Sigmoid colon (tissue), 7 donors: ENCODE results near the gene DSCAML1. TPM values are rescaled to one million over a fixed set of nuclear protein-coding genes. Genes with fewer than 3 reads are reported as not detected.

Experiments
- DNase-seq: peaks from one replicate; pipeline ENCODE4 v3.0.0-alpha.2; 2019
- H3K27ac ChIP-seq, 4 donors: fragments of 200-600 bp; sonication (generic); one replicate each; pipeline ENCODE4 v1.5.1; 2016 to 2019; ENCODE audit warnings: mild to moderate bottlenecking in 1 of 4
- H3K27me3 ChIP-seq, 3 donors: fragments of 200-600 bp; sonication (generic); one replicate each; pipeline ENCODE4 v1.5.1; 2019; ENCODE audit warnings: mild to moderate bottlenecking in 1 of 3
- H3K36me3 ChIP-seq, 4 donors: fragments of 200-600 bp; sonication (generic); one replicate each; pipeline ENCODE4 v1.5.1; 2016 to 2019
- H3K4me1 ChIP-seq, 4 donors: fragments of 200-600 bp; sonication (generic); one replicate each; pipeline ENCODE4 v1.5.1; 2017 to 2019
- H3K4me3 ChIP-seq, 4 donors: fragments of 200-600 bp; sonication (generic); one replicate each; pipeline ENCODE4 v1.5.1; 2017 to 2019; ENCODE audit warnings: mild to moderate bottlenecking in 2 of 4, moderate library complexity in 1 of 4
- H3K9me3 ChIP-seq, 4 donors: fragments of 200-600 bp in 3 of 4; sonication (generic) in 3 of 4; one replicate each; pipeline versions ENCODE4 v1.5.1 to v1.6.1; 2013 to 2019
- EP300 ChIP-seq, 4 donors: sonication (generic); formaldehyde crosslinking; IDR thresholded peaks; one replicate each; pipeline ENCODE4 v1.6.1; 2017; ENCODE audit warnings: antibody characterized with exemption in 4 of 4
- POLR2A ChIP-seq, 2 donors: fragments of 450-650 bp; IDR thresholded peaks; one replicate each; pipeline ENCODE4 v1.6.1; 2016; ENCODE audit warnings: antibody characterized with exemption in 2 of 2, mild to moderate bottlenecking in 2 of 2, moderate library complexity in 2 of 2
- POLR2AphosphoS5 ChIP-seq, 4 donors: sonication (generic); formaldehyde crosslinking; IDR thresholded peaks; one replicate each; pipeline ENCODE4 v1.6.1; 2017; ENCODE audit warnings: antibody characterized with exemption in 4 of 4
- WGBS, 2 donors: extraction: QIAGEN DNeasy Blood & Tissue Kit; methylation state at CpG; one replicate each; pipeline ENCODE4 v1.1.7; 2013; 5-methylcytosine and 5-hydroxymethylcytosine counted together
- intact Hi-C: fragments of 100-400 bp; cut with DNase I; formaldehyde crosslinking; loops from one replicate; pipeline ENCODE4 v1.15.1; 2023
- polyA plus RNA-seq, 3 donors: library from polyadenylated mRNA; stranded (reverse); fragments of 200-250 nt; gene quantifications; one replicate each; pipeline ENCODE4 v1.2.3, GENCODE V29; 2013
- total RNA-seq, 4 donors: library from RNA; depleted of rRNA; stranded (reverse); fragments of >200 nt; gene quantifications; one replicate each; pipeline ENCODE4 v1.1.0, GENCODE V29; 2016
- TF ChIP-seq, protein P1 (sequence below), 4 experiments: fragments of 450-650 bp in 3 of 4; fragments of 200-600 bp in 1 of 4; IDR thresholded peaks; one replicate each; pipeline ENCODE4 v1.5.1; 2016 to 2019; ENCODE audit warnings: antibody characterized with exemption in 4 of 4, mild to moderate bottlenecking in 3 of 4, moderate library complexity in 2 of 4
- donor health status: healthy with polysubstance abuse.
- donor health status: Bipolar disorder and iron deficiency.
- donor health status: healthy.

DSCAML1 gene
- total and polyA plus RNA-seq, 7 donors = under 0.01 to 7.5 (median 1.2) TPM

DNA sequence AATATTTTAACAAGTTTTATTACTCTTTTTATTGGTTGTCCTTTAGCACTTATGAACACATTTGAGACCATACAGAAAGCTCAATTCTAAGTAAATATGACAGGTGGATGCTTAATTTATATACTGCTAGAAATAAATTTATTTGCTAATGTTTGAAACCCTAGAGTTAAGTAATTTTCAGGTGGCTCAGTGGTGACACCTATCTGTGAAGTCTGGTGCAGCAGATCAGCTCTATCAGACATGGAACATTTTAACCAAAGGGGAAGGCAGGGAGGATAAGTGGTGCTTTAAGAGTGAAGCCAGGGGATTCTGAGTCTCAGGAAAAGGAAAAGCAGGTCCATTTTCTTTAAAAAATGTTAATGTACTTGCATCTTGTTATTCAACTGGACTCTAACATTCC, 175.8 kb downstream of the DSCAML1 start:
- no peak for TF ChIP-seq POLR2AphosphoS5 (IDR thresholded peaks at IDR 0.05)
- TF ChIP-seq, protein P1, sequence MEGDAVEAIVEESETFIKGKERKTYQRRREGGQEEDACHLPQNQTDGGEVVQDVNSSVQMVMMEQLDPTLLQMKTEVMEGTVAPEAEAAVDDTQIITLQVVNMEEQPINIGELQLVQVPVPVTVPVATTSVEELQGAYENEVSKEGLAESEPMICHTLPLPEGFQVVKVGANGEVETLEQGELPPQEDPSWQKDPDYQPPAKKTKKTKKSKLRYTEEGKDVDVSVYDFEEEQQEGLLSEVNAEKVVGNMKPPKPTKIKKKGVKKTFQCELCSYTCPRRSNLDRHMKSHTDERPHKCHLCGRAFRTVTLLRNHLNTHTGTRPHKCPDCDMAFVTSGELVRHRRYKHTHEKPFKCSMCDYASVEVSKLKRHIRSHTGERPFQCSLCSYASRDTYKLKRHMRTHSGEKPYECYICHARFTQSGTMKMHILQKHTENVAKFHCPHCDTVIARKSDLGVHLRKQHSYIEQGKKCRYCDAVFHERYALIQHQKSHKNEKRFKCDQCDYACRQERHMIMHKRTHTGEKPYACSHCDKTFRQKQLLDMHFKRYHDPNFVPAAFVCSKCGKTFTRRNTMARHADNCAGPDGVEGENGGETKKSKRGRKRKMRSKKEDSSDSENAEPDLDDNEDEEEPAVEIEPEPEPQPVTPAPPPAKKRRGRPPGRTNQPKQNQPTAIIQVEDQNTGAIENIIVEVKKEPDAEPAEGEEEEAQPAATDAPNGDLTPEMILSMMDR (IDR thresholded peaks at IDR 0.05) = no peak
- no peak for TF ChIP-seq POLR2A (IDR thresholded peaks at IDR 0.05)
- no peak for TF ChIP-seq EP300 (IDR thresholded peaks at IDR 0.05)
- Histone ChIP-seq H3K27ac (no peak overlapping the region), H3K9me3 (peaks cover 0 to 3% (median 0%) of the 10 kb centered on the region in 4 donors), H3K4me3 (no peak overlapping the region), H3K27me3 (no peaks in the 10 kb centered on the region), H3K36me3 (no peaks in the 10 kb centered on the region), H3K4me1 (no peaks in the 10 kb centered on the region)
- intact Hi-C loops = no loop called here
- no peak for DNase-seq

DNA sequence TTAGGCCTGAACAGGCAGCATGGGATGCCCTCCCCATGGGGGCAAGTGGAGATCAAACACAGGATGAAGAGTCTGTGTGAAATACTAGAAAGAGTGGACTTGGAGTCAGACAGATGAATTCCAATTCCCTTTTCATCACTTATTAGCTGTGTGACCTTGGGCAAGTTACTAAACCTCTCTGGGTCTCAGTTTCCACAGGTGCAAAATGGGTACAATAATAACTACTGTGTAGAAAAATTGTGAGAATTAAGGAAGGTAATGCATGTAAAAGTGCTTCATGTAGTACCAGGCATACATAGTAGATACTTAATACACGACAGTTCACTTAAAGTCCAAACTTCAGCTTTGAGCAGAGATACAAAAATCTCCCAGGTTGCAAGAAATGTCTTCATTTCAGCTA, 176.4 kb downstream of the DSCAML1 start:
- no peak for DNase-seq
- Histone ChIP-seq H3K9me3 (peaks cover 0 to 3% (median 0%) of the 10 kb centered on the region in 4 donors), H3K36me3 (no peaks in the 10 kb centered on the region), H3K4me3 (no peak overlapping the region), H3K27ac (no peak overlapping the region), H3K27me3 (no peaks in the 10 kb centered on the region), H3K4me1 (no peaks in the 10 kb centered on the region)
- intact Hi-C loops = no loop called here
- TF ChIP-seq POLR2AphosphoS5 (IDR thresholded peaks at IDR 0.05) (no peak), POLR2A (IDR thresholded peaks at IDR 0.05) (no peak), EP300 (IDR thresholded peaks at IDR 0.05) (no peak)
- TF ChIP-seq, protein P1 (IDR thresholded peaks at IDR 0.05) = no peak
- whole genome bisulfite sequencing, 2 donors = 90 to 95% methylated on average over 1 of the region's 1 CpG

DNA sequence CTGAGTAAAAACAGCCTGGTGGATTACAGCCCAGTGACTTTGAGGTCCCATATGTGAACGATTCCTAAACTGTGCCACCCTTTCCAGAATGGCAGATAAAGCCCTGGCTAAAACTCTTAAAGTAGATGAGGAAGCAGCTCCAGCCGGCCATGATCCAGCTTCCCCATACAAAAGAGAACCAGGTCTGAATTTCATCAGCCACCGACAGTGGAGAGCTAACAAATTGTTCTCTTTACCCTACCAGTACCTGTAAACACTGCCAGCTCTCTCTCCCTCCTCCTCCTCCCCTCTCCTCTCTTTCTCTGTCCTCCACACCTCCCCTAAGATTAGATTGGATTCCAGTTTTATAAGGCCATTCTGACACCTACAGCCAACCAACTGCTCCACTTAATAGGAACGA, 176.9 kb downstream of the DSCAML1 start:
- H3K4me3 ChIP-seq = no peak overlapping the region
- H3K27me3 ChIP-seq = no peaks in the 10 kb centered on the region
- WGBS, 2 donors = 40 to 47% methylated on average over 4 of the region's 4 CpGs
- intact Hi-C loops = no loop called here
- no peaks in the 10 kb centered on the region for H3K36me3 ChIP-seq
- no peaks in the 10 kb centered on the region for H3K4me1 ChIP-seq
- TF ChIP-seq EP300 (IDR thresholded peaks at IDR 0.05) = no peak
- TF ChIP-seq, protein P1 (IDR thresholded peaks at IDR 0.05) = no peak
- H3K27ac ChIP-seq = no peak overlapping the region
- peaks cover 0 to 3% (median 0%) of the 10 kb centered on the region in 4 donors for H3K9me3 ChIP-seq
- DNase-seq = peak; percentile 18

DNA sequence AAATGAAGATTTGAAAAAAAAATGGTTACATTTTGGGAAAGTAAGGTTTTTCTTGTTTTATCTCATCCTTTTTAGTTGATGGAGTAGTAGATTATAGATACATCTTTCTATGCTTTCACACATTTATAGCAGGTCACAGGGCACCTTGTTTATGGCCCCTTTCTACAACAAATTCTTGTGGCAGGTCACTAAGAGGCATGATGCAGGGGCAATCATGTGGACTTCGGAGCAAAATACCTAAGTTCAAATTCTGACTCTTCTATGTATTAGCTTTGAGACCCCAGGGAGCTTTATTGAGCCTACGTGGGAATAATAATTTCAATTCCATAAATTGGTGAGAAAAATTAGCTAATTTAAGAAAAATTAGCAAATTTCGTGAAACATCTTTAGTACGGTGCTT, 177.4 kb downstream of the DSCAML1 start:
- Histone ChIP-seq H3K36me3 (no peaks in the 10 kb centered on the region), H3K4me3 (no peak overlapping the region), H3K4me1 (no peaks in the 10 kb centered on the region), H3K9me3 (peaks cover 0 to 3% (median 0%) of the 10 kb centered on the region in 4 donors), H3K27me3 (no peaks in the 10 kb centered on the region), H3K27ac (no peak overlapping the region)
- DNase-seq = no peak
- TF ChIP-seq, protein P1 (IDR thresholded peaks at IDR 0.05) = no peak
- TF ChIP-seq EP300 (IDR thresholded peaks at IDR 0.05) = no peak
- TF ChIP-seq POLR2A (IDR thresholded peaks at IDR 0.05) = no peak
- no peak for TF ChIP-seq POLR2AphosphoS5 (IDR thresholded peaks at IDR 0.05)
- WGBS, 2 donors = 87 to 91% methylated on average over 4 of the region's 4 CpGs
- intact Hi-C loops = no loop called here

DNA sequence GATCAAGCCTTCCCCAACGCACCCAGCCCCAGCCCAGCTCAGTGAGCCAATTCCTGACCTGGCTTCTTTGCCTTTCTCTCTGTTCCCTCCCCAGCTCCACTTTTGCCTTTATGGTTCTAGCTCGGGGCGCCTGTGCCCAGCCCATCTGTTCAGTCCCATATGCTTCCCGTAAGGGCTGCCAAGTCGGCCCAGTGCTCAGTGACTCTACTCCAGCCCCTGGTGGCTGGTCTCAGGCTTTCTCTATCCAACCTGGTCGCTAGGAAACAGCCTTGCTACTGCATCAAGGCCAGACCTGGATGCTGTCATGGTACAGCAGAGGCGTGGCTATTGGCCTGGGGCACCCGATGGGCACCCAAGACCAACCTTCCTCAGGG, 178.0 kb downstream of the DSCAML1 start:
- no peaks in the 10 kb centered on the region for H3K4me1 ChIP-seq
- H3K9me3 ChIP-seq = peaks cover 0 to 3% (median 0%) of the 10 kb centered on the region in 4 donors
- no peak overlapping the region for H3K27ac ChIP-seq
- intact Hi-C loops = no loop called here
- 64 to 72% methylated on average over 8 of the region's 8 CpGs for WGBS, 2 donors
- no peaks in the 10 kb centered on the region for H3K36me3 ChIP-seq
- no peak overlapping the region for H3K4me3 ChIP-seq
- TF ChIP-seq, protein P1 (IDR thresholded peaks at IDR 0.05) = no peak
- TF ChIP-seq POLR2A (IDR thresholded peaks at IDR 0.05) (no peak), POLR2AphosphoS5 (IDR thresholded peaks at IDR 0.05) (no peak), EP300 (IDR thresholded peaks at IDR 0.05) (no peak)
- no peaks in the 10 kb centered on the region for H3K27me3 ChIP-seq
- DNase-seq = peak; percentile 57
